Trophoblast cell (in vitro differentiated cells and primary cell): Measurements from ENCODE around the gene HECA.
A peak's percentile ranks its signal among the peaks of the same experiment; 100 is the strongest.

Source experiments
- DNase-seq, 2 donors: peaks; one replicate each; pipeline ENCODE4 v3.0.0-alpha.2; 2016
- H2AFZ ChIP-seq: 2 replicates; pipeline ENCODE4 v1.6.1; 2013; ENCODE audit warnings: low read length, moderate library complexity, mild to moderate bottlenecking; ENCODE audit not compliant: insufficient read depth, poor library complexity
- H2AK5ac ChIP-seq: 2 replicates; pipeline ENCODE4 v1.6.1; 2013; ENCODE audit warnings: mild to moderate bottlenecking, low read length
- H2BK120ac ChIP-seq: 2 replicates; pipeline ENCODE4 v1.6.1; 2013; ENCODE audit warnings: low read length, mild to moderate bottlenecking, moderate library complexity; ENCODE audit not compliant: insufficient read depth, poor library complexity
- H2BK12ac ChIP-seq: 2 replicates; pipeline ENCODE4 v1.6.1; 2013; ENCODE audit warnings: mild to moderate bottlenecking, low read length, moderate library complexity
- H2BK5ac ChIP-seq: 2 replicates; pipeline ENCODE4 v1.6.1; 2013; ENCODE audit warnings: low read length, low read depth, moderate library complexity, mild to moderate bottlenecking; ENCODE audit not compliant: poor library complexity
- H3K14ac ChIP-seq: 2 replicates; pipeline ENCODE4 v1.6.1; 2013; ENCODE audit warnings: mild to moderate bottlenecking, low read length
- H3K18ac ChIP-seq: 2 replicates; pipeline ENCODE4 v1.6.1; 2013; ENCODE audit warnings: mild to moderate bottlenecking, low read length
- H3K23ac ChIP-seq: 2 replicates; pipeline ENCODE4 v1.6.1; 2013; ENCODE audit warnings: low read length
- H3K27ac ChIP-seq: 2 replicates; pipeline ENCODE4 v1.5.1; 2013; ENCODE audit warnings: low read depth, mild to moderate bottlenecking, inconsistent platforms, low read length, moderate library complexity
- H3K27me3 ChIP-seq: 2 replicates; pipeline ENCODE4 v1.6.1; 2013; ENCODE audit warnings: inconsistent platforms, mild to moderate bottlenecking, low read length, moderate library complexity; ENCODE audit not compliant: insufficient read depth
- H3K36me3 ChIP-seq, 2 experiments: 1 replicate in 1 of 2; 2 replicates in 1 of 2; pipeline ENCODE4 v1.6.1; 2013; ENCODE audit warnings: low read length in 2 of 2, mild to moderate bottlenecking in 2 of 2, moderate library complexity in 1 of 2; ENCODE audit not compliant: insufficient read depth in 2 of 2, control insufficient read depth in 1 of 2
- H3K4ac ChIP-seq: 2 replicates; pipeline ENCODE4 v1.6.1; 2013; ENCODE audit warnings: low read depth, mild to moderate bottlenecking, low read length, moderate library complexity
- H3K4me1 ChIP-seq, 2 experiments: 1 replicate in 1 of 2; 2 replicates in 1 of 2; pipeline ENCODE4 v1.6.1; 2013; ENCODE audit warnings: low read length in 2 of 2, mild to moderate bottlenecking in 2 of 2, moderate library complexity in 1 of 2; ENCODE audit not compliant: insufficient read depth in 2 of 2, control insufficient read depth in 1 of 2
- H3K4me2 ChIP-seq: 2 replicates; pipeline ENCODE4 v1.6.1; 2013; ENCODE audit warnings: inconsistent platforms, mild to moderate bottlenecking, low read length, moderate library complexity
- H3K4me3 ChIP-seq: 2 replicates; pipeline ENCODE4 v1.5.1; 2013; ENCODE audit warnings: mild to moderate bottlenecking, low read depth, low read length, inconsistent platforms
- H3K79me1 ChIP-seq: one replicate; pipeline ENCODE4 v1.6.1; 2013; ENCODE audit warnings: low read length
- H3K79me2 ChIP-seq: 2 replicates; pipeline ENCODE4 v1.6.1; 2013; ENCODE audit warnings: low read length, mild to moderate bottlenecking; ENCODE audit not compliant: control insufficient read depth, insufficient read depth, poor library complexity
- H3K9ac ChIP-seq: 2 replicates; pipeline ENCODE4 v1.6.1; 2013; ENCODE audit warnings: mild to moderate bottlenecking, low read length
- H3K9me3 ChIP-seq: 2 replicates; pipeline ENCODE4 v1.6.1; 2013; ENCODE audit warnings: low read depth, mild to moderate bottlenecking, control low read depth, inconsistent platforms, low read length; ENCODE audit not compliant: insufficient read depth
- H4K12ac ChIP-seq: 2 replicates; pipeline ENCODE4 v1.6.1; 2013; ENCODE audit warnings: low read depth, mild to moderate bottlenecking, low read length, moderate library complexity
- H4K8ac ChIP-seq: 2 replicates; pipeline ENCODE4 v1.6.1; 2013; ENCODE audit warnings: low read depth, mild to moderate bottlenecking, low read length, moderate library complexity
- H4K91ac ChIP-seq: one replicate; pipeline ENCODE4 v1.6.1; 2013; ENCODE audit warnings: low read depth, mild to moderate bottlenecking, low read length, moderate library complexity
- WGBS: extraction: QIAGEN DNeasy Blood & Tissue Kit; methylation state at CpG from one replicate; pipeline ENCODE4 v1.1.7; 2013; ENCODE audit warnings: missing lambda C conversion rate; ENCODE audit not compliant: insufficient read length, insufficient coverage; ENCODE audit errors: extremely low coverage; 5-methylcytosine and 5-hydroxymethylcytosine counted together

The HECA gene

GRCh38 chr6:139129284-139129683, 5.6 kb upstream of the HECA start:
- no peaks in the 10 kb centered on the region for H3K36me3 ChIP-seq
- no peak overlapping the region for H3K4ac ChIP-seq
- H2BK120ac ChIP-seq: no peak overlapping the region
- no peak overlapping the region for H4K91ac ChIP-seq
- H3K9ac ChIP-seq: no peak overlapping the region
- no peaks in the 10 kb centered on the region for H3K27me3 ChIP-seq
- no peak for DNase-seq
- WGBS: no CpG with 5 or more reads among the region's 1 CpG
- no peak overlapping the region for H2AFZ ChIP-seq
- no peak overlapping the region for H3K23ac ChIP-seq
- H3K79me2 ChIP-seq: no peaks in the 10 kb centered on the region
- no peak overlapping the region for H2BK5ac ChIP-seq
- H4K12ac ChIP-seq: no peak overlapping the region
- no peak overlapping the region for H2BK12ac ChIP-seq
- H4K8ac ChIP-seq: no peak overlapping the region
- no peak overlapping the region for H3K4me3 ChIP-seq
- peaks cover 2% of the 10 kb centered on the region in 2 experiments for H3K4me1 ChIP-seq
- H2AK5ac ChIP-seq: no peak overlapping the region
- H3K4me2 ChIP-seq: no peak overlapping the region
- H3K9me3 ChIP-seq: no peaks in the 10 kb centered on the region
- H3K27ac ChIP-seq: no peak overlapping the region
- H3K14ac ChIP-seq: no peak overlapping the region
- no peaks in the 10 kb centered on the region for H3K79me1 ChIP-seq
- no peak overlapping the region for H3K18ac ChIP-seq

- Histone ChIP-seq H3K23ac (no peak overlapping the region), H3K9ac (no peak overlapping the region), H3K79me1 (peaks cover 11% of the 10 kb centered on the region), H3K4me2 (no peak overlapping the region), H2BK120ac (no peak overlapping the region), H4K12ac (no peak overlapping the region), H2BK5ac (no peak overlapping the region), H3K4me3 (no peak overlapping the region), H4K8ac (no peak overlapping the region), H2AFZ (no peak overlapping the region), H3K9me3 (no peaks in the 10 kb centered on the region), H3K18ac (no peak overlapping the region), H3K4me1 (peaks cover 2% of the 10 kb centered on the region in 2 experiments), H3K36me3 (no peaks in the 10 kb centered on the region), H3K4ac (no peak overlapping the region), H2BK12ac (no peak overlapping the region), H2AK5ac (no peak overlapping the region), H3K27ac (no peak overlapping the region), H3K14ac (no peak overlapping the region), H3K79me2 (peaks cover 10% of the 10 kb centered on the region), H4K91ac (no peak overlapping the region), H3K27me3 (no peaks in the 10 kb centered on the region)
- no CpG with 5 or more reads among the region's 6 CpGs for WGBS
- no peak for DNase-seq
Observed at GRCh38 chr6:139131736-139132280, 3.1 kb upstream of the HECA start.

GRCh38 chr6:139133262-139134063, 1.4 kb upstream of the HECA start:
- no peak overlapping the region for H2BK12ac ChIP-seq
- no peak overlapping the region for H3K4me2 ChIP-seq
- H4K8ac ChIP-seq: no peak overlapping the region
- H3K27ac ChIP-seq: no peak overlapping the region
- H3K9me3 ChIP-seq: no peaks in the 10 kb centered on the region
- no peak overlapping the region for H3K4ac ChIP-seq
- no peaks in the 10 kb centered on the region for H3K27me3 ChIP-seq
- no peak overlapping the region for H2BK120ac ChIP-seq
- H3K14ac ChIP-seq: no peak overlapping the region
- no peak overlapping the region for H4K12ac ChIP-seq
- H3K79me2 ChIP-seq: peaks cover 10% of the 10 kb centered on the region
- no peak overlapping the region for H2BK5ac ChIP-seq
- H3K36me3 ChIP-seq: no peaks in the 10 kb centered on the region
- no peak overlapping the region for H3K9ac ChIP-seq
- no peak overlapping the region for H3K18ac ChIP-seq
- peaks cover 2% of the 10 kb centered on the region in 2 experiments for H3K4me1 ChIP-seq
- no peak overlapping the region for H2AFZ ChIP-seq
- peaks cover 11% of the 10 kb centered on the region for H3K79me1 ChIP-seq
- no peak overlapping the region for H4K91ac ChIP-seq
- no CpG with 5 or more reads among the region's 11 CpGs for WGBS
- no peak overlapping the region for H3K23ac ChIP-seq
- H2AK5ac ChIP-seq: no peak overlapping the region
- DNase-seq: peak; percentile 37 to 62
- no peak overlapping the region for H3K4me3 ChIP-seq

GRCh38 chr6:139134064-139134395, 850 bp upstream of the HECA start:
- no peak overlapping the region for H2AK5ac ChIP-seq
- H2AFZ ChIP-seq: no peak overlapping the region
- H4K91ac ChIP-seq: no peak overlapping the region
- H3K27me3 ChIP-seq: no peaks in the 10 kb centered on the region
- no peak overlapping the region for H3K14ac ChIP-seq
- no peak overlapping the region for H2BK120ac ChIP-seq
- no peak overlapping the region for H2BK5ac ChIP-seq
- H3K4me3 ChIP-seq: no peak overlapping the region
- H3K23ac ChIP-seq: no peak overlapping the region
- peaks cover 10% of the 10 kb centered on the region for H3K79me2 ChIP-seq
- no peak overlapping the region for H3K27ac ChIP-seq
- no peak for DNase-seq
- no peak overlapping the region for H3K4ac ChIP-seq
- no peak overlapping the region for H3K4me2 ChIP-seq
- H2BK12ac ChIP-seq: no peak overlapping the region
- no peaks in the 10 kb centered on the region for H3K9me3 ChIP-seq
- H3K79me1 ChIP-seq: peaks cover 11% of the 10 kb centered on the region
- H4K12ac ChIP-seq: no peak overlapping the region
- H3K36me3 ChIP-seq: no peaks in the 10 kb centered on the region
- no peak overlapping the region for H3K18ac ChIP-seq
- peaks cover 2% of the 10 kb centered on the region in 2 experiments for H3K4me1 ChIP-seq
- no peak overlapping the region for H4K8ac ChIP-seq
- H3K9ac ChIP-seq: no peak overlapping the region
